CD4-positive, alpha-beta memory T cell (primary cell): ENCODE data around the gene EHD4. TPM values are rescaled to one million over a fixed set of nuclear protein-coding genes. Genes with fewer than 3 reads are reported as not detected.

ENCODE experiments used
- CTCF ChIA-PET: fragments of 350-600 bp; sonication (Branson Sonifier 250); formaldehyde crosslinking; loops from one replicate; lab custom pipeline; 2021; ENCODE audit warnings: inconsistent platforms; ENCODE audit not compliant: partially characterized antibody; lab: Charles Lee
- POLR2A ChIA-PET: fragments of 350-600 bp; sonication (Branson Sonifier 250); formaldehyde crosslinking; loops from one replicate; lab custom pipeline; 2021; ENCODE audit not compliant: partially characterized antibody; lab: Charles Lee
- DNase-seq, 5 donors: peaks; one replicate each; pipeline versions ENCODE4 v3.0.0 to v3.0.0-alpha.2; 2020 to 2022; ENCODE audit warnings: mixed read lengths in 1 of 5
- H3K27ac ChIP-seq: one replicate; pipeline ENCODE4 v1.7.0; 2013; ENCODE audit warnings: low read depth, low read length
- H3K27me3 ChIP-seq: 2 replicates; pipeline ENCODE4 v1.7.0; 2013; ENCODE audit warnings: mild to moderate bottlenecking, low read length, moderate library complexity; ENCODE audit not compliant: insufficient read depth
- H3K36me3 ChIP-seq: 2 replicates; pipeline ENCODE4 v1.7.0; 2013; ENCODE audit warnings: mild to moderate bottlenecking, low read length, moderate library complexity; ENCODE audit not compliant: insufficient read depth
- H3K4me1 ChIP-seq: 2 replicates; pipeline ENCODE4 v1.7.0; 2013; ENCODE audit warnings: mild to moderate bottlenecking, low read length, moderate library complexity; ENCODE audit not compliant: insufficient read depth
- H3K4me3 ChIP-seq, 2 donors: one replicate each; pipeline ENCODE4 v1.7.0; 2013; ENCODE audit warnings: low read length in 2 of 2, mild to moderate bottlenecking in 1 of 2
- H3K9me3 ChIP-seq, 2 donors: one replicate each; pipeline ENCODE4 v1.7.0; 2013; ENCODE audit warnings: low read length in 2 of 2, control low read depth in 1 of 2; ENCODE audit not compliant: control insufficient read depth in 1 of 2
- H3K27ac Mint-ChIP-seq, 7 donors: one replicate each; pipeline ENCODE4 v1.8.0; 2020 to 2021; ENCODE audit warnings: mixed read lengths in 7 of 7, mild to moderate bottlenecking in 6 of 7, inconsistent platforms in 3 of 7, moderate library complexity in 3 of 7
- H3K27me3 Mint-ChIP-seq, 2 donors: one replicate each; pipeline ENCODE4 v1.8.0; 2020 to 2021; ENCODE audit warnings: mixed read lengths in 2 of 2
- H3K36me3 Mint-ChIP-seq, 2 donors: one replicate each; pipeline ENCODE4 v1.8.0; 2020 to 2021; ENCODE audit warnings: mixed read lengths in 2 of 2, inconsistent platforms in 1 of 2, mild to moderate bottlenecking in 1 of 2
- H3K4me1 Mint-ChIP-seq, 4 donors: one replicate each; pipeline ENCODE4 v1.8.0; 2020 to 2021; ENCODE audit warnings: mixed read lengths in 4 of 4, mild to moderate bottlenecking in 1 of 4
- H3K4me3 Mint-ChIP-seq, 8 donors: one replicate each; pipeline ENCODE4 v1.8.0; 2020 to 2021; ENCODE audit warnings: mixed read lengths in 8 of 8, mild to moderate bottlenecking in 7 of 8, moderate library complexity in 6 of 8, inconsistent platforms in 3 of 8
- H3K9me3 Mint-ChIP-seq, 8 donors: one replicate each; pipeline ENCODE4 v1.8.0; 2020 to 2021; ENCODE audit warnings: mixed read lengths in 8 of 8, mild to moderate bottlenecking in 5 of 8, inconsistent platforms in 3 of 8, moderate library complexity in 1 of 8
- intact Hi-C: fragments of 100-400 bp; cut with micrococcal nuclease; formaldehyde crosslinking; loops from one replicate; pipeline ENCODE4 v1.15.1; 2023
- polyA plus RNA-seq, 2 donors: library from polyadenylated mRNA; unstranded; fragments of 300-500 nt; fragmentation: Illumina TruSeq; gene quantifications; one replicate each; pipeline ENCODE4 v1.2.3, GENCODE V29; 2021
- total RNA-seq, 2 experiments: library from RNA; stranded (reverse); gene quantifications; one replicate each; pipeline ENCODE4 v1.2.3, GENCODE V29; 2021

EHD4 gene
- total and polyA plus RNA-seq, 4 experiments from 2014 or later = 13.9 to 16.4 (median 15.4) TPM

- H3K36me3 Mint-ChIP-seq = peaks cover 28 to 65% of the 10 kb centered on the region in 2 donors
- DNase-seq = no peak
Observed at GRCh38 chr15:41914411-41914810, 57.9 kb downstream of the EHD4 start.

DNA sequence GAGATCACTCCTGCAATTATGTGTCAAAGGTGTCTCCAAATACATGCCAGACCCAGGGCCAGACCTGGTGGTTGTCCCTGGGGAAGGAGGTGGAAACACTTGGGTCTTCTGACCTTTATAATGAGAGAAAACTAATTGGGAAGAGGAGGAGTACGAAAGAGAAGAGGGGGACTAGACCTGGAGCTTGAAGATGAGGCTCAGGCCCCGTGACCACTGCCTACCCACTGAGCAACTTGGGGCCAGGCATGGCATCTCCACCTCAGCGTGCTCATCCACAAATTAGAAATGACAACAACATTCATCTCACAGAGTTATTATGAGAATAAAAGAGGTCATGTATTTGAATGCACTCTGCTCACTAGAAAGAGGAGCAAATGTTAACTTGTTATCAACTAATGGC is 59.1 kb downstream of the EHD4 start:
- intact Hi-C loops = no loop called here
- POLR2A ChIA-PET = interaction anchor here (0.7 kb wide), 1 partner anchor 226 kb away, joined by 3 read pairs; no protein-coding TSS in a partner anchor
- no peak for DNase-seq

More at GRCh38 chr15:41914411-41914810, 57.9 kb downstream of the EHD4 start:
- intact Hi-C loops = no loop called here
- no peaks in the 10 kb centered on the region for H3K27me3 ChIP-seq
- H3K4me3 ChIP-seq = no peak overlapping the region
- no peak overlapping the region for H3K4me3 Mint-ChIP-seq
- H3K9me3 ChIP-seq = no peaks in the 10 kb centered on the region
- POLR2A ChIA-PET = no interaction called here
- CTCF ChIA-PET = interaction anchor here (1.4 to 2.3 kb wide), 2 partner anchors 10 to 23 kb away, joined by 7 to 9 read pairs; no protein-coding TSS in a partner anchor
- H3K27ac Mint-ChIP-seq = peak overlapping the region in 1 of 7 donors; percentile 25
- H3K4me1 Mint-ChIP-seq = peaks cover 0 to 13% (median 4%) of the 10 kb centered on the region in 4 donors
- no peaks in the 10 kb centered on the region for H3K4me1 ChIP-seq
- peaks cover 18% of the 10 kb centered on the region for H3K36me3 ChIP-seq
- H3K27ac ChIP-seq = no peak overlapping the region
- H3K9me3 Mint-ChIP-seq = no peaks in the 10 kb centered on the region
- H3K27me3 Mint-ChIP-seq = no peaks in the 10 kb centered on the region

GRCh38 chr15:41911691-41912345 is 60.5 kb downstream of the EHD4 start:
- H3K27me3 Mint-ChIP-seq = no peaks in the 10 kb centered on the region
- peaks cover 28 to 65% of the 10 kb centered on the region in 2 donors for H3K36me3 Mint-ChIP-seq
- H3K9me3 Mint-ChIP-seq = no peaks in the 10 kb centered on the region
- DNase-seq = no peak
- Histone ChIP-seq H3K36me3 (peaks cover 27% of the 10 kb centered on the region), H3K9me3 (no peaks in the 10 kb centered on the region), H3K4me3 (no peak overlapping the region), H3K27me3 (no peaks in the 10 kb centered on the region), H3K4me1 (no peaks in the 10 kb centered on the region), H3K27ac (no peak overlapping the region)
- intact Hi-C loops = no loop called here
- H3K4me3 Mint-ChIP-seq = no peak overlapping the region
- H3K4me1 Mint-ChIP-seq = peaks cover 0 to 13% (median 3%) of the 10 kb centered on the region in 4 donors
- peak overlapping the region in 4 of 7 donors; percentile 13 to 70 (median 46) for H3K27ac Mint-ChIP-seq
- ChIA-PET CTCF (interaction anchor here (1.5 kb wide), 1 partner anchor 138 kb away, joined by 5 read pairs; the partner anchor contains the start of gene MAPKBP1), POLR2A (no interaction called here)

More for the DNA sequence above, 59.1 kb downstream of the EHD4 start:
- Mint-ChIP-seq H3K9me3 (no peaks in the 10 kb centered on the region), H3K36me3 (peaks cover 22 to 67% of the 10 kb centered on the region in 2 donors), H3K27me3 (no peaks in the 10 kb centered on the region), H3K27ac (peak overlapping the region in 3 of 7 donors; percentile 38 to 77 (median 68)), H3K4me1 (peaks cover 0 to 13% (median 4%) of the 10 kb centered on the region in 4 donors), H3K4me3 (no peak overlapping the region)
- no peaks in the 10 kb centered on the region for H3K27me3 ChIP-seq
- no peak overlapping the region for H3K27ac ChIP-seq
- H3K36me3 ChIP-seq = peaks cover 20% of the 10 kb centered on the region
- no peak overlapping the region for H3K4me3 ChIP-seq
- CTCF ChIA-PET = interaction anchor here (1.5 to 2.3 kb wide), 2 partner anchors 8 to 140 kb away, joined by 5 to 9 read pairs; partner anchors contain the start of gene MAPKBP1
- no peaks in the 10 kb centered on the region for H3K9me3 ChIP-seq
- H3K4me1 ChIP-seq = no peaks in the 10 kb centered on the region

DNA sequence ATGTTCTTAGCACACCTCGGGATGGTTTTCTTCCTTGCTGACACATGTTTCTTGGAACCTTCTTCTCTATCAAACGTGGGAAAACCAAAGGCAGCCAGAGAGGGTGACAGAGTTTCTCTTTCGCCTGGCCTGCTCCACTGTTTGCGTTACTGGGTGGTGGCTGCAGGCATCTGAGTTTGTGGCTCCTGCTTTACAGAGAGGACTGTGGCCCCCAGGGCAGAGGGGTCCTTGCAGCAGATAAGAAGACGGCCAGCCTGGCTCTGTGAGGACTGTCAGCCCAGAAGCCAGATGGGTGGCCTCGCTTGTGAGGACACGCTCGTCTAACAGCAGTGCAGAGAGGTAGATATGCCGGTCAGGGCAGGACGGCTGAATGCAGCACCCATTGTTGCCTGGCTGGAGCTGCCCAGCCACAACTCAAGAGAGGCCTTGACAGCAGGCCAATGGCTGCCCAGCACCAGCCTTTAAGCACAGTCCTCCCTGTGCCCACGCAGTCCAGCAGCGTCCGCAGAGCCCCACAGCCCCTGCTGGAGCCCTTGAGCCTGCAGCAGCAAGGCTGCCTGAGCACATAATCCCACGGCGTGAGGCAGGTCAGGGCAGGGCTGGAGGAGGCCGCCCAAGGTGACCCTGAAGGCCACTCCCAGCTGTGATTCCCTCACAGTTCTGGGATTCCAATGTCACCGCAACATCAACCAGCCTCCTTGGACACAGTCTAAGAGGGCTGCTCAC is 63.5 kb downstream of the EHD4 start:
- Mint-ChIP-seq H3K4me1 (peaks cover 8 to 17% (median 10%) of the 10 kb centered on the region in 4 donors), H3K27ac (peak overlapping the region in 2 of 7 donors; percentile 23 to 40), H3K9me3 (no peaks in the 10 kb centered on the region), H3K36me3 (peaks cover 35 to 66% of the 10 kb centered on the region in 2 donors), H3K27me3 (no peaks in the 10 kb centered on the region), H3K4me3 (no peak overlapping the region)
- no peaks in the 10 kb centered on the region for H3K9me3 ChIP-seq
- no peaks in the 10 kb centered on the region for H3K27me3 ChIP-seq
- CTCF ChIA-PET = interaction anchor here (1.0 to 9.1 kb wide), 5 partner anchors 13 to 136 kb away, joined by 3 to 287 read pairs (median 5); partner anchors contain the start of gene MAPKBP1
- peaks cover 7% of the 10 kb centered on the region for H3K4me1 ChIP-seq
- POLR2A ChIA-PET = interaction anchor here (1.1 to 6.6 kb wide), 2 partner anchors 27 to 135 kb away, joined by 3 to 49 read pairs; partner anchors contain the start of gene MAPKBP1
- no peak overlapping the region for H3K27ac ChIP-seq
- DNase-seq = no peak
- no peak overlapping the region for H3K4me3 ChIP-seq
- H3K36me3 ChIP-seq = peaks cover 29% of the 10 kb centered on the region
- intact Hi-C loops = no loop called here

DNA sequence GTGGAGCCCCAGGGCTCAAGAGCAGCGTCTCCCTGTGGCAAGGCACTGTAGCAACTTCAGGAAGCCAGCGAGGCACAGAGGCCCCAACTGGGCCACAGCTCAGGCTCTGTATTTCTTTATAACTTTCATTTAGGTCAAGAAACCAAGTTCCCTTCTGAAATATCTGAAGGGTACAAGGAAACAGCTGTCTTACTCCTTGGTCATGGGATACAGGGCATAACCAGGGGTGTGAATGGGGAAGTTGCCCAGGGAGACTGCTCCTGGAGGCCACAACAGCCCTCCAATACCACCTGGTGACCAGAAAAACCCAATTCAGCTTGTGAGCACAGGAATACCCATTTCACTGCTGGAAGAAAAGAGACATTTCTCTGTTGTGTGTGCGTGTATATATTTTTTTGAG is 65.2 kb downstream of the EHD4 start:
- Histone ChIP-seq H3K4me3 (no peak overlapping the region), H3K27me3 (no peaks in the 10 kb centered on the region), H3K9me3 (no peaks in the 10 kb centered on the region), H3K27ac (no peak overlapping the region), H3K36me3 (peaks cover 26% of the 10 kb centered on the region), H3K4me1 (peaks cover 7% of the 10 kb centered on the region)
- Mint-ChIP-seq H3K27me3 (no peaks in the 10 kb centered on the region), H3K4me3 (no peak overlapping the region), H3K27ac (peak overlapping the region in 4 of 7 donors; percentile 12 to 42 (median 30)), H3K9me3 (no peaks in the 10 kb centered on the region), H3K4me1 (peaks cover 8 to 15% (median 10%) of the 10 kb centered on the region in 4 donors), H3K36me3 (peaks cover 33 to 56% of the 10 kb centered on the region in 2 donors)
- POLR2A ChIA-PET = interaction anchor here (1.0 to 6.6 kb wide), 2 partner anchors 12 to 29 kb away, joined by 4 to 49 read pairs; no protein-coding TSS in a partner anchor
- no peak for DNase-seq
- intact Hi-C loops = no loop called here
- CTCF ChIA-PET = interaction anchor here (1.2 to 9.1 kb wide), 6 partner anchors 10 to 134 kb away, joined by 4 to 287 read pairs (median 7); partner anchors contain the start of gene MAPKBP1

DNA sequence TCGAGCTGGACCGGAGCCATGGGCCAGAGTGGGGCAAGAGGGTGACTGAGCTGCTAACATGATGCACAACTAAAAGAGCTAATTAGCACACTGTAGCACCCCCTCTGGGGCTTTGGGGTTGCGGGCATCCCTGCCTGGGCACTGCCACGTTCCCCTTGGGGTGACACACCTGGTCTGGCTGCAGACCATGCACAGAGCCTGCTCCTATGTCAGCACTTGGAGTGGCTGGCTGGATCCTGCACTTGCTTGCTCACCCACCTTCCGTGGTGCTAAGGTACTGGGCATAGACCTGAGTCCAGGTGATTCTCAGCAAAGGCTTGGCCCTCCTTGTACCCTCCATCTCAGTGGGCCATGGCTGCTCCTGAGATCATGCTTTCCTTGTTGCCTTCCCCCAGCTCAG is 65.7 kb downstream of the EHD4 start:
- Mint-ChIP-seq H3K4me1 (peaks cover 8 to 12% (median 10%) of the 10 kb centered on the region in 4 donors), H3K9me3 (no peaks in the 10 kb centered on the region), H3K27me3 (no peaks in the 10 kb centered on the region), H3K4me3 (no peak overlapping the region), H3K36me3 (peaks cover 35 to 57% of the 10 kb centered on the region in 2 donors), H3K27ac (peak overlapping the region in 3 of 7 donors; percentile 24 to 73 (median 35))
- Histone ChIP-seq H3K27me3 (no peaks in the 10 kb centered on the region), H3K36me3 (peaks cover 30% of the 10 kb centered on the region), H3K27ac (no peak overlapping the region), H3K4me1 (peaks cover 7% of the 10 kb centered on the region), H3K9me3 (no peaks in the 10 kb centered on the region), H3K4me3 (no peak overlapping the region)
- ChIA-PET CTCF (interaction anchor here (1.0 to 9.1 kb wide), 7 partner anchors 9 to 134 kb away, joined by 3 to 287 read pairs (median 8); partner anchors contain the start of gene MAPKBP1), POLR2A (interaction anchor here (1.0 to 6.6 kb wide), 2 partner anchors 12 to 30 kb away, joined by 4 to 49 read pairs; no protein-coding TSS in a partner anchor)
- DNase-seq = no peak
- intact Hi-C loops = no loop called here
